Upper lobe of left lung (tissue), 6 donors: ENCODE results near the gene SLC22A17. TPM values are rescaled to one million over a fixed set of nuclear protein-coding genes. Genes with fewer than 3 reads are reported as not detected.
"Not testable (repeated sequence)": the region's sequence is repeated elsewhere in the genome, so short reads cannot be mapped to it uniquely, and the experiment has no call there.

Source experiments
- ATAC-seq, 2 donors: fragments of 200-7000 bp; cut with Tn5 transposase; one replicate each; pipeline ENCODE4 v1.9.1; 2022; ENCODE audit warnings: mild to moderate bottlenecking in 2 of 2, moderate library complexity in 2 of 2; ENCODE audit not compliant: low FRiP score in 2 of 2
- DNase-seq, 2 donors: peaks; one replicate each; pipeline ENCODE4 v3.0.0-alpha.2; 2019 to 2020
- H3K27ac ChIP-seq, 4 donors: fragments of 200-600 bp; sonication (generic); one replicate each; pipeline ENCODE4 v1.5.1; 2016 to 2019
- H3K27me3 ChIP-seq, 4 donors: fragments of 200-600 bp; sonication (generic); one replicate each; pipeline ENCODE4 v1.5.1; 2017 to 2019
- H3K36me3 ChIP-seq, 4 donors: fragments of 200-600 bp; sonication (generic); one replicate each; pipeline ENCODE4 v1.5.1; 2016 to 2019
- H3K4me1 ChIP-seq, 4 donors: fragments of 200-600 bp; sonication (generic); one replicate each; pipeline ENCODE4 v1.5.1; 2018 to 2019
- H3K4me3 ChIP-seq, 4 donors: fragments of 200-600 bp; sonication (generic); one replicate each; pipeline ENCODE4 v1.5.1; 2017 to 2019; ENCODE audit warnings: mild to moderate bottlenecking in 2 of 4, moderate library complexity in 1 of 4
- H3K9me3 ChIP-seq, 4 donors: fragments of 200-600 bp; sonication (generic); one replicate each; pipeline ENCODE4 v1.5.1; 2018 to 2019
- CTCF ChIP-seq, 6 experiments: fragments of 450-650 bp in 4 of 6; fragments of 200-600 bp in 2 of 6; sonication (generic) in 2 of 6; IDR thresholded peaks; one replicate each; pipeline ENCODE4 v1.5.1; 2016 to 2019; ENCODE audit warnings: antibody characterized with exemption in 6 of 6
- EP300 ChIP-seq, 4 donors: sonication (generic); formaldehyde crosslinking; IDR thresholded peaks; one replicate each; pipeline ENCODE4 v1.5.1; 2017; ENCODE audit warnings: antibody characterized with exemption in 4 of 4, control low read depth in 2 of 4
- POLR2A ChIP-seq, 4 donors: fragments of 450-650 bp; IDR thresholded peaks; one replicate each; pipeline ENCODE4 v1.5.1; 2016 to 2017; ENCODE audit warnings: antibody characterized with exemption in 4 of 4, mild to moderate bottlenecking in 2 of 4
- POLR2AphosphoS5 ChIP-seq, 2 donors: sonication (generic); formaldehyde crosslinking; IDR thresholded peaks; one replicate each; pipeline ENCODE4 v1.5.1; 2017; ENCODE audit warnings: antibody characterized with exemption in 2 of 2
- WGBS, 2 donors: methylation state at CpG; one replicate each; pipeline ENCODE4 v1.1.5; 2017 to 2018; 5-methylcytosine and 5-hydroxymethylcytosine counted together
- total RNA-seq, 6 donors: library from RNA; depleted of rRNA in 4 of 6; stranded (reverse); fragments of >200 nt in 4 of 6; gene quantifications; one replicate each; pipeline versions ENCODE4 v1.1.0 to v1.2.1, GENCODE V29; 2016 to 2021
- donor health status: DM: no; HTN: no; CAD: no; lungs with moderate emphysema.
- donor health status: DM: no; HTN: yes; CAD: no; lungs with severe emphysema.

The SLC22A17 gene
- 10 to 100 TPM in 4 of 6 donors, 1 to 10 TPM in 2; 5.8 to 16.8 (median 12.4) TPM for total RNA-seq

- H3K4me3 ChIP-seq, result peak within 1 kb of the TSS; percentile 63 to 77 (median 66)
Observed at GRCh38 chr14:23352506-23353432, at the start of gene SLC22A17. TSS of gene SLC22A17 (minus strand) at chr14:23352887.

DNA sequence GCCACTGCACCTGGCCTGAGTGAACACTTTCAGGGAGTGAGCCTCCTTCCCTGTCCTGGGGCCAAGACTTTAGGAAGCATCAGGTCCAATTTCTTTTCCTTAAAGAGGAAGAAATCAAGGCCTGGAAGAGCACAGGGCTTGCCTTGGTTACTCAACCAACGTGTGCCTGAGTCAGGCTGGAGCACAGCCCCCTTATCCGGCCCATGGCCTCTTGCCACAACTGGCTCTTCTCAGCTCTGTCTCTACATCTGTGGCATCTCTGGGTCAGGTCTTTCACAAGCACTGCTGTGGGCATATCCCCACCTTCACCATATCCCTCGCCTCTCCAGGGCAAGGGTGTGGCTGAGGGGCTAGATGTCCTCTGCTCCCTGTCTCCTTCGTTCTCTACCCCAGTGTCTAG is 48.6 kb upstream of the SLC22A17 start:
- Histone ChIP-seq H3K4me3 (no peak overlapping the region), H3K27me3 (no peaks in the 10 kb centered on the region), H3K9me3 (no peaks in the 10 kb centered on the region), H3K4me1 (no peaks in the 10 kb centered on the region), H3K36me3 (no peaks in the 10 kb centered on the region), H3K27ac (no peak overlapping the region)
- no peak for TF ChIP-seq POLR2A (IDR thresholded peaks at IDR 0.05)
- DNase-seq, result no peak
- whole genome bisulfite sequencing, 2 donors, result 59 to 76% methylated on average over 4 of the region's 4 CpGs
- ATAC-seq, result no peak

More at GRCh38 chr14:23352506-23353432, at the start of gene SLC22A17:
- peak in 2 of 4 donors; percentile 48 to 54 for TF ChIP-seq POLR2A (IDR thresholded peaks at IDR 0.05)
- no peak for TF ChIP-seq EP300 (IDR thresholded peaks at IDR 0.05)
- peak in 1 of 2 donors; percentile 69 for TF ChIP-seq POLR2AphosphoS5 (IDR thresholded peaks at IDR 0.05)
- ATAC-seq (peak; percentile 67 to 92), DNase-seq (peak; percentile 63 to 89)
- Histone ChIP-seq H3K4me1 (peaks cover 6 to 22% (median 17%) of the 10 kb centered on the region in 4 donors), H3K27ac (peak within 1 kb of the TSS in 2 of 4 donors; percentile 24 to 53), H3K27me3 (peaks cover 0 to 12% (median 1%) of the 10 kb centered on the region in 4 donors), H3K9me3 (no peaks in the 10 kb centered on the region), H3K36me3 (peaks cover 0 to 5% (median 0%) of the 10 kb centered on the region in 4 donors)
- WGBS, 2 donors, result 1 to 2% methylated on average over 7 to 35 of the region's 42 CpGs

DNA sequence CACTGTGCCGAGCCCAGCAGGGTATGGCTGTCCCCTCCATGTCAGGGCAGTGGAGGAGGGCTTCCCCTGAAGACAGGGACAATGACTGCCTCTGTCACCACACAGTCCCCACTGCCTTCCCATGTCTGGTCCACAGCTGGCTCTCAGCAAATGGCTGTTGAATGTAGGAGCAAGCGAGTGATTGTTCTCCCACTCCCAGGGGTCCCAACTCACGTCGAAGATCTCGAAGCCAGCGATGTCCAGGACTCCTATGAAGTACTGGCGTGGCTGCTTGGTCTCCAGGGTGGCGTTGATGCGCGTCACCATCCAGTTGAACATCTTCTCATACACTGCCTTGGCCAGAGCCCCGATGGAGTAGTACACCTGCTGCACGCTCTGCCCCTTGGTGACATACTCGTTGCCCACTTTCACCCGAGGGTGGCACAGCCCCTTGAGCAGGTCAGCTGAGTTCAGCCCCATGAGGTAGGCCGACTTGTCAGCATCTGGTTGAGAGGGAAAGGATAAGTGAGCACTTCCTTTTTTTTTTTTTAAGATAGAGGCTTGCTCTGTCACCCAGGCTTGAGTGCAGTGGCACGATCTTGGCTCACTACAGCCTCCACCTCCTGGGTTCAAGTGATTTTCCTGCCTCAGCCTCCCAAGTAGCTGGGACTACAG is 47.9 kb upstream of the SLC22A17 start:
- DNase-seq, result not testable (repeated sequence)
- WGBS, 2 donors, result 82 to 84% methylated on average over 15 to 16 of the region's 16 CpGs

DNA sequence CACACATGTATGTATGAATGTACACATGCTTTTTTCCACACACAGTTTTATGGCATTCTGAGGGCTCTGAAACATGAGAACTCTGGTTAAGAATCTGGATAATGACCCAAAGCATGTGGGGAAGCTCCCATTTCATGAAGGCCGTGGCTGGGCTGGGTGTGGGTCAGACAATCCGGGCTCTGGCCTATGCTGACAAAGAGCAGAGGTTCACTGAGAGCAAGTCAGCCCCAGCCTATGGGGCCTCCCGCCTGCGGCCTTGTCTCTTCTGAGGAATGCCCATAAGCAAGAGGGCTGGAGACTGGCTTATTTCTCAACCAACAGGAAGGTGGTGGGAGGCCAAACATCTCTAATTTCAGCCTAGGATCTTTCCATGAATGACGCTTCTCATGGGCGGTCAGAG is 46.9 kb upstream of the SLC22A17 start:
- no peak overlapping the region for H3K27ac ChIP-seq
- no peaks in the 10 kb centered on the region for H3K36me3 ChIP-seq
- H3K27me3 ChIP-seq, result no peaks in the 10 kb centered on the region
- no peaks in the 10 kb centered on the region for H3K4me1 ChIP-seq
- H3K9me3 ChIP-seq, result no peaks in the 10 kb centered on the region
- ATAC-seq (no peak), DNase-seq (no peak)
- TF ChIP-seq POLR2A (IDR thresholded peaks at IDR 0.05) (no peak), POLR2AphosphoS5 (IDR thresholded peaks at IDR 0.05) (no peak), CTCF (IDR thresholded peaks at IDR 0.05) (no peak), EP300 (IDR thresholded peaks at IDR 0.05) (no peak)
- WGBS, 2 donors, result 79 to 96% methylated on average over 2 to 6 of the region's 6 CpGs
- H3K4me3 ChIP-seq, result no peak overlapping the region

More for the DNA sequence above, 47.9 kb upstream of the SLC22A17 start:
- not testable (repeated sequence) for H3K27ac ChIP-seq, H3K4me1 ChIP-seq, H3K36me3 ChIP-seq, H3K4me3 ChIP-seq, ATAC-seq, H3K27me3 ChIP-seq, H3K9me3 ChIP-seq

GRCh38 chr14:23399136-23399535 is 46.4 kb upstream of the SLC22A17 start:
- TF ChIP-seq CTCF (IDR thresholded peaks at IDR 0.05), result no peak
- TF ChIP-seq POLR2A (IDR thresholded peaks at IDR 0.05), result no peak
- TF ChIP-seq EP300 (IDR thresholded peaks at IDR 0.05), result no peak
- Histone ChIP-seq H3K27me3 (no peaks in the 10 kb centered on the region), H3K4me1 (no peaks in the 10 kb centered on the region), H3K4me3 (no peak overlapping the region), H3K9me3 (no peaks in the 10 kb centered on the region), H3K36me3 (no peaks in the 10 kb centered on the region), H3K27ac (no peak overlapping the region)
- 59 to 89% methylated on average over 3 of the region's 3 CpGs for WGBS, 2 donors
- ATAC-seq, result no peak
- no peak for DNase-seq

- no peak overlapping the region for H3K27ac ChIP-seq
- no peak overlapping the region for H3K4me3 ChIP-seq
- TF ChIP-seq CTCF (IDR thresholded peaks at IDR 0.05) (no peak), POLR2A (IDR thresholded peaks at IDR 0.05) (no peak), EP300 (IDR thresholded peaks at IDR 0.05) (no peak), POLR2AphosphoS5 (IDR thresholded peaks at IDR 0.05) (no peak)
- DNase-seq, result no peak
- WGBS, 2 donors, result 82 to 89% methylated on average over 4 of the region's 4 CpGs
- no peaks in the 10 kb centered on the region for H3K4me1 ChIP-seq
- H3K27me3 ChIP-seq, result no peaks in the 10 kb centered on the region
- H3K9me3 ChIP-seq, result no peaks in the 10 kb centered on the region
- ATAC-seq, result no peak
- no peaks in the 10 kb centered on the region for H3K36me3 ChIP-seq
Observed at GRCh38 chr14:23398348-23398747, 45.7 kb upstream of the SLC22A17 start.
